ENCODE measurements around the gene PXYLP1.

DNA sequence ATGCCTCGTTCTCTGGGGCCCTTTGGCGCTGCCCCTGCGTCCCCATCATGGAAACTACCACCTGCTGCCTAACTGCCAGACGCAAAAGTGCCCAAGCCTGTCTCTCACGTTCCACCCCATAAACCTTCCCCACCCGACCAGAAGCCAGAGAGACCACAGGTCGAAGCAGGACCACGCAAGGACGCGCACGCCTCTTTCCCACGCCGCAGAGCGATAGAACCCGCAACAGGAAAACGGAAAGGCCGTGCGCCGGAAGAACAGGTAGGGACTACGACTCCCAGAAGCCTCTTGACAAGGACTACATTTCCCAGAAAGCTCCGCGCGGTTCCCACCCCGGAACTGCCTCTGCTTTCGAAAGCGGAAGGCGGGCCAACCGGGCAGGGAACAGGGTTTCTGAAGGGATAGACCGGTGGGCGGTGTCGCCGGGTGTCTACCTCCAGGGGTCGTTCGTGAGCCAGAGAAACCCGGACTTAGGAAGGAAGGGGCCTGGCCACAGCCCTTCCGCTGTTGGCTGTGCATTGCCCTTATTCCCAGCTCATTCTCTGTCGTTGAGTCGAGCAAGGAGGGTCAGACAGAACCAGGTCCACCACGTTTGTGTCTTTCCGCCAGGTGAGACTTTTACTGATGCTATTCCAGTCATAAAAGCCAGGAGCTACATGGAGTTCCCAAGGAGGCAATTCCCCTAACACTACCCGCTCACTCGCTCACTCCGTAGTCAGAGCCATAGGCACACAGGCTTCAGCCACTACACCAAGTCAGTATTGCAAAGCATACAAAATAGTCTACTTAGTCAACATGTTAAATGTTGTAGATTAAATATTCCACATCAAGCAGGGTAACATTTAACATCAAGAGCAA lies 80.1 kb downstream of the PXYLP1 start:
- TF ChIP-seq CTCF (conservative IDR thresholded peaks at IDR 0.05) = peak; percentile 73
- TF ChIP-seq EZH2 (IDR thresholded peaks at IDR 0.05; ENCODE audit: low read depth) = no peak
